ENCODE results near the gene PRKCH. TPM values are rescaled to one million over a fixed set of nuclear protein-coding genes. Genes with fewer than 3 reads are reported as not detected.

PRKCH gene
- total and polyA plus RNA-seq, 2 of the 13 experiments (the other 11 are each of a cell fraction or from before 2014, with no cell fraction given), result 0.48 to 1.3 TPM

DNA sequence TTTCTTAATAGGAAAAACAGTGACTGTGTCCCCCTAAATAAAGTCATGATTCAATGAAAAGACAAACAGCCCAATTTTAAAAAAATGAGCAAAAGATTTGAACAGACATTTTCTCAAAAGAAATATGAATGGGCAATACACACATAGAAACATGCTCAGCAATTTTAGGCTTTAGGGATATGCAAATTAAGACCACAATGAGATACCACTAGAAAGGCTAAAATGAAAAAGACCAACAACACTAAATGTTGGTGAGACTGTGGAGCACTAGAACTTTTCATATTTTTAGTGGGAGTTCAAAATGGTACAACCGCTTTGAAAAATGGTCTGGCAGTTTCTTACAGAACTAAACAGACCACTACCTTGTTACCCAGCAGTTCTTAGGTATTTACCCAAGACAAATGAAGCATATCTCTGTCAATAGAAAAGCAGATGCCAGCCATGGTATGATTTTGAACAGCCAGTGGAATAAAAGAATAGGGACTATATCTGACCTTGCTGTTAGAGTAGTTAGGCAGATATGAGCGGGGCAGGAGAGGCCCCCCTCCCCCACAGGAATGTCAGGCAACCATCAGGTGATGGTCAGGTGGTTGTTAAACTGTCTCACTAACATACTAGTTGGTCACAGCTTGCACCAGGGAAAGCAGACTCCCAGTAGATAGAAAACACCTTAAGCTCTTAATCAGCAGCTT, 108.8 kb downstream of the PRKCH start:
- no peaks in the 10 kb centered on the region for H3K79me2 ChIP-seq (ENCODE audit: insufficient read depth, low read length)
- H3K4me2 ChIP-seq (ENCODE audit: low read depth, low read length), result no peak overlapping the region
- no peak for FAIRE-seq
- H3K9ac ChIP-seq (ENCODE audit: insufficient read depth, low read depth, low read length), result no peak overlapping the region
- in situ Hi-C loops (cut with HindIII; ENCODE audit: extremely low pct_ligation_motif_present, low pct_unique_long_range_greater_than_20kb), result no loop called here
- H3K9me3 ChIP-seq (ENCODE audit: low read length), result no peaks in the 10 kb centered on the region
- no peak for ATAC-seq
- CTCF ChIA-PET (ENCODE audit: low intra/inter-chr PET ratio, low total read pairs), result no interaction called here
- no peaks in the 10 kb centered on the region for H3K27me3 ChIP-seq (ENCODE audit: control insufficient read depth in 1 of 2, insufficient read depth in 2 of 2, low read length in 2 of 2)
- H3K36me3 ChIP-seq (replicated peaks in 1 of 2; ENCODE audit: control insufficient read depth in 1 of 2, insufficient read depth in 2 of 2, low read length in 2 of 2), result no peaks in the 10 kb centered on the region
- BruUV-seq (replicated peaks), result no TSS peak
- no peaks in the 10 kb centered on the region for H3K4me1 ChIP-seq (ENCODE audit: insufficient read depth, low read length)
- intact Hi-C loops (cut with micrococcal nuclease; ENCODE audit: unreplicated experiment), result no loop called here
- H2AFZ ChIP-seq (ENCODE audit: low read length), result no peak overlapping the region
- no peaks in the 10 kb centered on the region for H4K20me1 ChIP-seq (ENCODE audit: insufficient read depth, low read length)
- POLR2A ChIA-PET, result no interaction called here
- no peak overlapping the region for H3K4me3 ChIP-seq (replicated peaks in 1 of 3; ENCODE audit: insufficient read depth in 1 of 3, low read depth in 2 of 3, low read length in 3 of 3)
- DNase-seq (ENCODE audit: low spot score), result no peak
- no peak overlapping the region for H3K27ac ChIP-seq (ENCODE audit: extremely low read length, insufficient read depth, low read length)
- 0% methylated on average over 1 of the region's 2 CpGs for WGBS (ENCODE audit: low lambda C conversion rate)
- TF ChIP-seq EZH2 (conservative IDR thresholded peaks at IDR 0.05; ENCODE audit: low read depth, low read length) (no peak), KLF6 (CRISPR knock-in tag; IDR thresholded peaks at IDR 0.05) (no peak), ZNF234 (CRISPR knock-in tag; conservative IDR thresholded peaks at IDR 0.05) (no peak), ZFYVE20 (CRISPR knock-in tag; IDR thresholded peaks at IDR 0.05; ENCODE audit: borderline replicate concordance, low read depth) (no peak), ZNF20 (CRISPR knock-in tag; IDR thresholded peaks at IDR 0.05) (no peak), ZNF432 (CRISPR knock-in tag; IDR thresholded peaks at IDR 0.05; ENCODE audit: borderline replicate concordance) (no peak), ZNF839 (CRISPR knock-in tag; IDR thresholded peaks at IDR 0.05; ENCODE audit: borderline replicate concordance) (no peak), PTBP1 (IDR thresholded peaks at IDR 0.05; ENCODE audit: low read depth, low read length, poor library complexity, severe bottlenecking) (no peak), ZNF614 (CRISPR knock-in tag; IDR thresholded peaks at IDR 0.05; ENCODE audit: borderline replicate concordance) (no peak), NFATC3 (CRISPR knock-in tag; IDR thresholded peaks at IDR 0.05) (no peak), PAF1 (CRISPR knock-in tag; IDR thresholded peaks at IDR 0.05) (no peak), RARG (CRISPR knock-in tag; IDR thresholded peaks at IDR 0.05; ENCODE audit: low read depth) (no peak), FOXK1 (CRISPR knock-in tag; IDR thresholded peaks at IDR 0.05; ENCODE audit: borderline replicate concordance, low read depth) (no peak)
- TF ChIP-seq, protein P1, sequence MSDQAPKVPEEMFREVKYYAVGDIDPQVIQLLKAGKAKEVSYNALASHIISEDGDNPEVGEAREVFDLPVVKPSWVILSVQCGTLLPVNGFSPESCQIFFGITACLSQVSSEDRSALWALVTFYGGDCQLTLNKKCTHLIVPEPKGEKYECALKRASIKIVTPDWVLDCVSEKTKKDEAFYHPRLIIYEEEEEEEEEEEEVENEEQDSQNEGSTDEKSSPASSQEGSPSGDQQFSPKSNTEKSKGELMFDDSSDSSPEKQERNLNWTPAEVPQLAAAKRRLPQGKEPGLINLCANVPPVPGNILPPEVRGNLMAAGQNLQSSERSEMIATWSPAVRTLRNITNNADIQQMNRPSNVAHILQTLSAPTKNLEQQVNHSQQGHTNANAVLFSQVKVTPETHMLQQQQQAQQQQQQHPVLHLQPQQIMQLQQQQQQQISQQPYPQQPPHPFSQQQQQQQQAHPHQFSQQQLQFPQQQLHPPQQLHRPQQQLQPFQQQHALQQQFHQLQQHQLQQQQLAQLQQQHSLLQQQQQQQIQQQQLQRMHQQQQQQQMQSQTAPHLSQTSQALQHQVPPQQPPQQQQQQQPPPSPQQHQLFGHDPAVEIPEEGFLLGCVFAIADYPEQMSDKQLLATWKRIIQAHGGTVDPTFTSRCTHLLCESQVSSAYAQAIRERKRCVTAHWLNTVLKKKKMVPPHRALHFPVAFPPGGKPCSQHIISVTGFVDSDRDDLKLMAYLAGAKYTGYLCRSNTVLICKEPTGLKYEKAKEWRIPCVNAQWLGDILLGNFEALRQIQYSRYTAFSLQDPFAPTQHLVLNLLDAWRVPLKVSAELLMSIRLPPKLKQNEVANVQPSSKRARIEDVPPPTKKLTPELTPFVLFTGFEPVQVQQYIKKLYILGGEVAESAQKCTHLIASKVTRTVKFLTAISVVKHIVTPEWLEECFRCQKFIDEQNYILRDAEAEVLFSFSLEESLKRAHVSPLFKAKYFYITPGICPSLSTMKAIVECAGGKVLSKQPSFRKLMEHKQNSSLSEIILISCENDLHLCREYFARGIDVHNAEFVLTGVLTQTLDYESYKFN (CRISPR knock-in tag; conservative IDR thresholded peaks at IDR 0.05), result no peak
- TF ChIP-seq, protein P2, sequence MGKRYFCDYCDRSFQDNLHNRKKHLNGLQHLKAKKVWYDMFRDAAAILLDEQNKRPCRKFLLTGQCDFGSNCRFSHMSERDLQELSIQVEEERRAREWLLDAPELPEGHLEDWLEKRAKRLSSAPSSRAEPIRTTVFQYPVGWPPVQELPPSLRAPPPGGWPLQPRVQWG (CRISPR knock-in tag; IDR thresholded peaks at IDR 0.05; ENCODE audit: borderline replicate concordance, low read depth), result no peak
- TF ChIP-seq, protein P3, sequence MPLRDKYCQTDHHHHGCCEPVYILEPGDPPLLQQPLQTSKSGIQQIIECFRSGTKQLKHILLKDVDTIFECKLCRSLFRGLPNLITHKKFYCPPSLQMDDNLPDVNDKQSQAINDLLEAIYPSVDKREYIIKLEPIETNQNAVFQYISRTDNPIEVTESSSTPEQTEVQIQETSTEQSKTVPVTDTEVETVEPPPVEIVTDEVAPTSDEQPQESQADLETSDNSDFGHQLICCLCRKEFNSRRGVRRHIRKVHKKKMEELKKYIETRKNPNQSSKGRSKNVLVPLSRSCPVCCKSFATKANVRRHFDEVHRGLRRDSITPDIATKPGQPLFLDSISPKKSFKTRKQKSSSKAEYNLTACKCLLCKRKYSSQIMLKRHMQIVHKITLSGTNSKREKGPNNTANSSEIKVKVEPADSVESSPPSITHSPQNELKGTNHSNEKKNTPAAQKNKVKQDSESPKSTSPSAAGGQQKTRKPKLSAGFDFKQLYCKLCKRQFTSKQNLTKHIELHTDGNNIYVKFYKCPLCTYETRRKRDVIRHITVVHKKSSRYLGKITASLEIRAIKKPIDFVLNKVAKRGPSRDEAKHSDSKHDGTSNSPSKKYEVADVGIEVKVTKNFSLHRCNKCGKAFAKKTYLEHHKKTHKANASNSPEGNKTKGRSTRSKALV (CRISPR knock-in tag; IDR thresholded peaks at IDR 0.05), result no peak
- TF ChIP-seq, protein P4, sequence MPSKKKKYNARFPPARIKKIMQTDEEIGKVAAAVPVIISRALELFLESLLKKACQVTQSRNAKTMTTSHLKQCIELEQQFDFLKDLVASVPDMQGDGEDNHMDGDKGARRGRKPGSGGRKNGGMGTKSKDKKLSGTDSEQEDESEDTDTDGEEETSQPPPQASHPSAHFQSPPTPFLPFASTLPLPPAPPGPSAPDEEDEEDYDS (CRISPR knock-in tag; IDR thresholded peaks at IDR 0.05), result no peak
- TF ChIP-seq, protein P5, sequence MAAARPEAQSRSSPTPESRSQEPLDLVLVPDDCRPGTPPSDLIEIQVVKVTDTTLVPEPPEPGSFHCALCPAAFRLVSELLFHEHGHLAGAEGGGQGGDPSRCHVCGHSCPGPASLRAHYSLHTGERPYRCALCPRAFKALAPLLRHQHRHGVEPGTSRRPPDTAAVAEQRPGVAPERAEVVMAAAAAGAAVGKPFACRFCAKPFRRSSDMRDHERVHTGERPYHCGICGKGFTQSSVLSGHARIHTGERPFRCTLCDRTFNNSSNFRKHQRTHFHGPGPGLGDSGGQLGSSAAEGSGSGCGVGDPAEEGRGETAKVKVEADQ (CRISPR knock-in tag; IDR thresholded peaks at IDR 0.05; ENCODE audit: borderline replicate concordance), result no peak
